ENCODE measurements around the gene UBE2M.

Gene UBE2M

GRCh38 chr19:58555369-58555885, 3.0 kb downstream of the UBE2M start:
- H3K4me1 Mint-ChIP-seq (ENCODE audit: low read depth in 2 of 2), result peaks cover 55% of the 10 kb centered on the region in 2 donors
- ATAC-seq (replicated peaks), result no peak

GRCh38 chr19:58554494-58555368, 3.7 kb downstream of the UBE2M start, which contains the start of gene CHMP2A:
Gene CHMP2A, minus strand, starts transcription at chr19:58555105. Its CDS starts 893 bp downstream, at chr19:58554212.
- Mint-ChIP-seq H3K36me3 (ENCODE audit: insufficient read depth) (peaks cover 94% of the 10 kb centered on the region), H3K4me1 (ENCODE audit: low read depth in 2 of 2) (peaks cover 51 to 54% of the 10 kb centered on the region in 2 donors), H3K27me3 (no peaks in the 10 kb centered on the region), H3K9me3 (no peaks in the 10 kb centered on the region), H3K27ac (peak within 1 kb of the TSS; percentile 98 to 99), H3K4me3 (peak within 1 kb of the TSS; percentile 96 to 99)
- ATAC-seq (replicated peaks) (peak; percentile 45), DNase-seq (peak; percentile 97 to 98 (median 98))

More at GRCh38 chr19:58555369-58555885, 3.0 kb downstream of the UBE2M start:
- Mint-ChIP-seq H3K4me3 (peak overlapping the region; percentile 90 to 96), H3K9me3 (no peaks in the 10 kb centered on the region), H3K27ac (peak overlapping the region; percentile 98 to 99), H3K36me3 (ENCODE audit: insufficient read depth) (peaks cover 90% of the 10 kb centered on the region), H3K27me3 (no peaks in the 10 kb centered on the region)
- DNase-seq, result no peak

- peak overlapping the region; percentile 90 to 96 for H3K4me3 Mint-ChIP-seq
- peak overlapping the region; percentile 98 to 99 for H3K27ac Mint-ChIP-seq
- DNase-seq, result no peak
- H3K4me1 Mint-ChIP-seq (ENCODE audit: low read depth in 2 of 2), result peaks cover 48 to 50% of the 10 kb centered on the region in 2 donors
- no peak for ATAC-seq (replicated peaks)
- H3K27me3 Mint-ChIP-seq, result no peaks in the 10 kb centered on the region
- peaks cover 95% of the 10 kb centered on the region for H3K36me3 Mint-ChIP-seq (ENCODE audit: insufficient read depth)
- no peaks in the 10 kb centered on the region for H3K9me3 Mint-ChIP-seq
Measured at GRCh38 chr19:58553799-58554493, 4.5 kb downstream of the UBE2M start.

GRCh38 chr19:58552655-58553054, 5.8 kb downstream of the UBE2M start:
- H3K36me3 Mint-ChIP-seq (ENCODE audit: insufficient read depth), result peaks cover 96% of the 10 kb centered on the region
- no peaks in the 10 kb centered on the region for H3K27me3 Mint-ChIP-seq
- no peaks in the 10 kb centered on the region for H3K9me3 Mint-ChIP-seq
- no peak for DNase-seq
- no peak for ATAC-seq (replicated peaks)
- H3K27ac Mint-ChIP-seq, result peak overlapping the region in 1 of 2 donors; percentile 81
- H3K4me3 Mint-ChIP-seq, result peak overlapping the region; percentile 18 to 90
- H3K4me1 Mint-ChIP-seq (ENCODE audit: low read depth in 2 of 2), result peaks cover 45 to 46% of the 10 kb centered on the region in 2 donors

- Mint-ChIP-seq H3K36me3 (ENCODE audit: insufficient read depth) (peaks cover 96% of the 10 kb centered on the region), H3K27ac (peak overlapping the region in 1 of 2 donors; percentile 81)
- ATAC-seq (replicated peaks), result no peak
Measured at GRCh38 chr19:58551577-58552471, 6.6 kb downstream of the UBE2M start.

GRCh38 chr19:58551123-58551497, 7.3 kb downstream of the UBE2M start:
- H3K4me1 Mint-ChIP-seq (ENCODE audit: low read depth in 2 of 2), result peaks cover 39 to 42% of the 10 kb centered on the region in 2 donors
- no peaks in the 10 kb centered on the region for H3K9me3 Mint-ChIP-seq
- peaks cover 96% of the 10 kb centered on the region for H3K36me3 Mint-ChIP-seq (ENCODE audit: insufficient read depth)
- peak overlapping the region in 1 of 2 donors; percentile 81 for H3K27ac Mint-ChIP-seq
- no peak overlapping the region for H3K4me3 Mint-ChIP-seq
- DNase-seq, result no peak
- H3K27me3 Mint-ChIP-seq, result no peaks in the 10 kb centered on the region
- no peak for ATAC-seq (replicated peaks)

More at GRCh38 chr19:58551577-58552471, 6.6 kb downstream of the UBE2M start:
- Mint-ChIP-seq H3K4me1 (ENCODE audit: low read depth in 2 of 2) (peaks cover 38 to 42% of the 10 kb centered on the region in 2 donors), H3K27me3 (no peaks in the 10 kb centered on the region), H3K9me3 (no peaks in the 10 kb centered on the region), H3K4me3 (no peak overlapping the region)
- no peak for DNase-seq

GRCh38 chr19:58550362-58551122, 7.9 kb downstream of the UBE2M start:
- Mint-ChIP-seq H3K9me3 (no peaks in the 10 kb centered on the region), H3K4me1 (ENCODE audit: low read depth in 2 of 2) (peaks cover 44 to 45% of the 10 kb centered on the region in 2 donors), H3K27ac (peak overlapping the region in 1 of 2 donors; percentile 75), H3K4me3 (peak overlapping the region in 1 of 2 donors; percentile 52), H3K27me3 (no peaks in the 10 kb centered on the region), H3K36me3 (ENCODE audit: insufficient read depth) (peaks cover 99% of the 10 kb centered on the region)
- DNase-seq (no peak), ATAC-seq (replicated peaks) (no peak)

- Mint-ChIP-seq H3K9me3 (no peaks in the 10 kb centered on the region), H3K27ac (peak overlapping the region in 1 of 2 donors; percentile 75), H3K27me3 (no peaks in the 10 kb centered on the region), H3K36me3 (ENCODE audit: insufficient read depth) (peaks cover 99% of the 10 kb centered on the region), H3K4me1 (ENCODE audit: low read depth in 2 of 2) (peaks cover 45% of the 10 kb centered on the region in 2 donors), H3K4me3 (peak overlapping the region in 1 of 2 donors; percentile 52)
- ATAC-seq (replicated peaks), result no peak
- DNase-seq, result no peak
Measured at GRCh38 chr19:58549664-58550361, 8.6 kb downstream of the UBE2M start.

GRCh38 chr19:58548859-58549663, 9.3 kb downstream of the UBE2M start:
- Mint-ChIP-seq H3K4me3 (no peak overlapping the region), H3K36me3 (ENCODE audit: insufficient read depth) (peaks cover 96% of the 10 kb centered on the region), H3K27me3 (no peaks in the 10 kb centered on the region), H3K27ac (peak overlapping the region in 1 of 2 donors; percentile 75), H3K4me1 (ENCODE audit: low read depth in 2 of 2) (peaks cover 40 to 42% of the 10 kb centered on the region in 2 donors), H3K9me3 (no peaks in the 10 kb centered on the region)
- DNase-seq (no peak), ATAC-seq (replicated peaks) (no peak)

GRCh38 chr19:58547323-58548312, 10.8 kb downstream of the UBE2M start:
- peaks cover 92% of the 10 kb centered on the region for H3K36me3 Mint-ChIP-seq (ENCODE audit: insufficient read depth)
- H3K9me3 Mint-ChIP-seq, result no peaks in the 10 kb centered on the region
- ATAC-seq (replicated peaks) (no peak), DNase-seq (no peak)
- H3K4me1 Mint-ChIP-seq (ENCODE audit: low read depth in 2 of 2), result peaks cover 38 to 39% of the 10 kb centered on the region in 2 donors
- peak overlapping the region; percentile 56 to 63 for H3K27ac Mint-ChIP-seq
- H3K4me3 Mint-ChIP-seq, result peak overlapping the region in 1 of 2 donors; percentile 88
- H3K27me3 Mint-ChIP-seq, result peaks cover 3 to 11% of the 10 kb centered on the region in 2 donors

Measured in effector memory CD8-positive, alpha-beta T cell (primary cell).